GM18909 (cell line): ENCODE data around the gene TMEM97.

Experiments used
- ATAC-seq: cut with Tn5 transposase; IDR thresholded peaks from one replicate; pipeline ENCODE4 v1.9.1; 2021; ENCODE audit warnings: mild to moderate bottlenecking; ENCODE audit not compliant: unreplicated experiment, poor library complexity

Gene TMEM97

DNA sequence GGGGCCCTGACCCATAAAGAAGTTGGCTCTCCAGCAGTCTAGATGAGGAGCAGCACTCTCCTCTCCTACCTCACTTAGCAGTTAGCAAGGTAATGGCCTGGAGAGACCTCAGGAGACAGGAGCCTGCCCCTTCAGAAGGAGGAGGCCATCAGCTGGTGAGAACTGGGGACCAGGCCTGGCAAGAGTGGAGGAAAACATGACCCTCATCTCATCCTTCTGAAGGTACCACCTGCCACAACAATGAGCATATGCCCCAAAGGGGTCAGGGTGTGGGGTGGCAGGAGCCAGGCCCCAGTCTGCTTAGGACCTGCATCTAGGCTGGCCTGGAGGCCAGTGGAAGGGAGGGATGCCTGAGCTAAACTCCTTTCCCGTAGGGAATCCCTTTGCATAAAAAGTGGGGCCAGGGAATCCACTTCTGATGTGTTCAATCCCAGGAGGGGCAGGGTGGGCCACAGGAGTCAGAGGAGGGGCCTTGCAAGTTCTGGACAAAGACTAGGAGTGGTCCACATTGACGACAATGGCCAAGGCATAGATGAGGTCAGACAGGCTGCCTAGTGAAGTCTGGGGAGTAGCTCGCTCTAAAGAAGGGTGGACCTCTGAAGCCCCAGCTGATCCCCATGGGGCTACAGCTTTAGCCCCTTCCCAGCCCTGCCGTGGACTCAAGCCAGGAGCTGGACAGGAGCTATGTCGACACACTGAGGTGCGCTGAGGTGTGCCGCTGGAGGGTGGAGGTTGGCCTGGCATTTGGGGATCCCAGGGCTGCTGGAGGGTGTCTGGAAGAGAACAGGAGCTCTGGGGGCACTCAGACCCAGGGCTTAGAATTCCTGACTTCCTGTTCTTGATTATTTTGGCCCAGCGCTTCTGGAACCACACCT lies 45.0 kb downstream of the TMEM97 start:
- no peak for ATAC-seq

GRCh38 chr17:28364665-28365363 lies 45.8 kb downstream of the TMEM97 start, which contains the start of gene SEBOX:
Gene SEBOX, minus strand, starts transcription at chr17:28365199. Its CDS starts 48 bp downstream, at chr17:28365151.
- no peak for ATAC-seq

- no peak for ATAC-seq
Observed at GRCh38 chr17:28365487-28365886, 46.5 kb downstream of the TMEM97 start.

- no peak for ATAC-seq
Observed at GRCh38 chr17:28366605-28367004, 47.6 kb downstream of the TMEM97 start.

DNA sequence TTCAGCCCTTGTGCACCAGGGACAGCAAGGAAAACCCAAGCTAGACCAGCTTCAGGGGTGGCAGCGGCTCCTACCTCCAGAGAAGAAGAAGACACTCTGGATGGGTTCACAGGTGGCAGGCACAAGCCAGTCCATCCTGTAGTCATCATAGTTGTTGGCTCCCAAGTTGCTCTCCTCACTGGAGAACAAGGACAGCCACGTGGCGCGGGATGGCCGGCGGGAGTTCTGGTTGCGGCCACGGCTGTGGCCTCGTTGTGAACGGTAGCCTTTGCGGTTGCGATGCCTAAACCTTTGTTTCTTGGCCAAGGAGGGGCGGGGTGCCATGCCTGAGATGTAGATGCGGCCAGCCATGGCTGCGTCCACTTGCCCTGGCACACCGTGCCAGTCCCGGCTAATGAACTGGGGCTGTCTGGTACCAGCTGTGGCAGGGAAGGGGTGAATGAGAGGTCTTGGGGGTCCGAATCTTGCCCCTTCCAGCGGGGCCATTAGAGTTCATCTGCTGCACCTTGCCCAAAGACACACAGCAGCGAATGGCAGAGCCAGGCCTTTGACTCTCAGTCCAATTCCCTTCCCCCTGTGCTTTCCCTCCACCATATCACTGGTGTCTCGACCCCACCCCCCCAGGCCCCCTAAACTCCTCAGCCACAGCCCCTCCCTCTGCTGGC lies 48.8 kb downstream of the TMEM97 start:
- ATAC-seq, result no peak

GRCh38 chr17:28368306-28368831 lies 49.4 kb downstream of the TMEM97 start:
- no peak for ATAC-seq

DNA sequence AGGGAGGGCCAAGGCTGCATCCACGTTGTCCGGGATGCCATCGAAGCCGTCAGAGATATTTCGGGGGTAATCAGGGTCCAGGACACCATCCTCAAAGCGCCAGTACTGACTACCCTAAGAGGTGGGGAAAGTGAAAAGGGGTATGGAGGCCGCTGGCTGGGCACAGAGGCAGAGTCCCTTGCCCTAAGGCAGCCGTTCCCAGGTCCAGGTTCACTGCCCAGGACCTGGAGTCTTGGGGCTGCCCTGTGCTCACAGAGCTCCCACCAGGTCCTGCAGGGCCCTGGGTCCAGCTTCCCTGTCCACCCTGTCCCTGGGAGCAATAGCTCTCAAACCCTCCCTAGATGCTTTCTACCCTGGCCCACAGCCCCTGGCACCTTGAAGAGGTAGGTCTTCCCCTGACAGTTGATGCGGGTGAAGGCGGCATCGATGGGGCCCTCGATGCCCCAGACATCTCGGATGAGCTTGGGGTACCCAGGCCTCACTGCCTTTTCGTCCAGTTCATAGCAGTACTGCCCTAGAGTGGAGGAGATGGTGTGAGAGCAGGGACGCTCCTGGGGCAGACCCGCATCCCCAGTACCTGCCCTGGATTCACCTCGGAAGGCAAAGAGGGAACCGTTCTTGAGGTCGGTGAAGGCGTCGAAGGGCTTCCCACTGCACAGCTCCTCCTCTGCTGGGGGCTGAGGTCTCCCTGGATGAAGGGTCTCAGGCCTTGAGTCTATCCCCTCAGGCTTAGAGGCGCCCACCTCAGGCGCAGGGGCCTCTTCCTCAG lies 50.1 kb downstream of the TMEM97 start:
- no peak for ATAC-seq

DNA sequence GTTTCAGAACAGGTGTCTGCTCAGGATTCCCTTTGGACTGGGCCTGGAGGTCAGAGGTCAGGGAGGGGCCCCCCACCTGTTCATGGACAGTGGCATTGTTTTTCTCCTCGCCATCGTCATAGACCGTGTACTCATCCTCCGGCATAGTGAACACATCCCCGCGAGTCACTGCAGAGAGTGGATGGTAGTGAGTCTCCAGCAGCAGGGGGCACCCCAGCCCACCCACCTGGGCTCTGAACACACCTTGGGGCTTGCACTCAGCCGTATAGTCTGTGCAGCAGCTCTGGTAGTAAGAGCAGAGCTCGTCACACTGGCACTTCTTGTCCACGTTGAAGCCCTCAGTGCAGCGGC lies 50.7 kb downstream of the TMEM97 start:
- ATAC-seq, result no peak

GRCh38 chr17:28370035-28370743 lies 51.2 kb downstream of the TMEM97 start, which contains the start of gene VTN:
Gene VTN, minus strand, starts transcription at chr17:28370307. Its CDS starts 104 bp downstream, at chr17:28370203.
- no peak for ATAC-seq

GRCh38 chr17:28370744-28371103 lies 51.7 kb downstream of the TMEM97 start:
- no peak for ATAC-seq

DNA sequence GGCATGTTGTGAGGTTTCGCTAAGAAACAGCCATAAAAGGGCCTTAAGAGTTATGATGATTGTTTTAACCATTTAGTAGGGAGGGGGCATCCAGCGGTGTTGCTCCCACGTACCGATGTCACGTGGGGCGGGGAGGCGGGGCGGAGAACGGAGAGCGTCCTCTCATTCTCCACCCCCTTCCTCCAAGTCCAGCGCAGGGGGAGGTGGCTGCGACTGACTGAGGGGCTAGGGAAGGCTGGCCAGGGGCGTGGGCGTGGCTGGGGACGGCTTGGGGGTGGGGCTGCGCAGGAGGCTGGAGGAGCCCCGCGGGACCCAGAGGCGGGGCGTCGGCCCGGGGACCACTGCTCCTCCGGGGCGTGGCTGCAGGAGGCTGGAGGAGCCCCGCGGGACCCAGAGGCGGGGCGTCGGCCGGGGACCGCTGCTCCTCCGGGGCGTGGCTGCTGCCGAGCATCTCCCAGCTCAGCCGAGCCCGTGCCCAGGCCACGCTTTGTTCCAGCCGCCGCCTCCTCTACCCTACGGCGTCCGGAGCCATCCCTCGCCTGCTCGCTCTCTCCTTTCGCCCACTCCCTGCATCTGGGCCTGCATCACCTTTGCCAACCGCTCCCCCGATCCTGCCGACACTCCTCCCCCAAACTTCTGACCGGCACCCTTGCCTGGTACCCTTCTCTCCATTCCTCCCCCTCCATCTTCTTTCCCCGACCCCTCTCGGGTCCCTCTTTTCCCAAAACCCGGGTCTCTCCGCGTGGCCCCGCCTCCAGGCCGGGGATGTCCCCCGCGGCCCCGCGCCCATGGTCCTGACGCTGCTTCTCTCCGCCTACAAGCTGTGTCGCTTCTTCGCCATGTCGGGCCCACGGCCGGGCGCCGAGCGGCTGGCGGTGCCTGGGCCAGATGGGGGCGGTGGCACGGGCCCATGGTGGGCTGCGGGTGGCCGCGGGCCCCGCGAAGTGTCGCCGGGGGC lies 52.5 kb downstream of the TMEM97 start, which contains the start of gene SARM1:
SARM1 (plus strand) TSS at position 450 of the 958 bp plus-strand sequence; CDS start at position 789, 339 bp downstream.
- ATAC-seq, result peak; percentile 81

DNA sequence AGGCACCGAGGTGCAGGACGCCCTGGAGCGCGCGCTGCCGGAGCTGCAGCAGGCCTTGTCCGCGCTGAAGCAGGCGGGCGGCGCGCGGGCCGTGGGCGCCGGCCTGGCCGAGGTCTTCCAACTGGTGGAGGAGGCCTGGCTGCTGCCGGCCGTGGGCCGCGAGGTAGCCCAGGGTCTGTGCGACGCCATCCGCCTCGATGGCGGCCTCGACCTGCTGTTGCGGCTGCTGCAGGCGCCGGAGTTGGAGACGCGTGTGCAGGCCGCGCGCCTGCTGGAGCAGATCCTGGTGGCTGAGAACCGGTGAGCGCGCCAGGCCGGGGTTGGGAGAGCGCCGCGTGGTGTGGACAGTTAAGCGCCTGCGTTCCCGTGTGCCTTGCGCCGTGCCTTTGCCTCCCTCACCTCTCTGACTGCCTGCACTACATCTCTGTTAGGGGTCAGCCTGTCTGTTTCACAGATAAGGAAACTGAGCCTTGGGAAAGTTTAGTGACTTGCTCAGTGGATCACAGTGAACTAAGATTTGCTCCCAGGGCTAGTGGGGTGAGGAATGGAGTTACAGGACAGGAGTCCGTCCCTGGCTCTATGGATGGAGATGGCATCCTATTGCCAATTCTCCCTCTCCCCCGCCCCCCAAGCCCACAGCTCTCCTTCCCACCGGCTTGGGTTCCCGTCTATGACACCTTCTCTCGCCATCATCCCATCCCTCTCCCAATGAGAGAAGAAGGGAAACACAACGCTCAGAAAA lies 53.4 kb downstream of the TMEM97 start:
- ATAC-seq, result peak; percentile 15

DNA sequence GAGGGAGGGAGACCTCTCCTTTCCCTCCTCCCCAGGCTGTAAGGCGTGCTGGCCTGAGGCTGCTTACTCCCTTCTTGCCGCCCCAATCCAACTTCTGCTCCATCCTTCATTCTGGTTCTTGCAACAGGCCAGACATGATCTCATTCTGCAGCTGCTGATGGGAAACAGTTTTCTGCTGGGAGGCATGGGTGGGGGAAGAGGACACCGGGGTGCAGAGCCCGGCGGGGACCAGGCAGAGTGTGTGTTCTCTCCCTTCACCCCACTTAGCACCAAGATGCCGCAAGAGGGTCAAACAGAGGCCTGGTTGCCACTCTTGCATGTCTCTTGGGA lies 53.9 kb downstream of the TMEM97 start:
- no peak for ATAC-seq
